K562 (cell line): ENCODE measurements around the gene CADPS2. TPM values are rescaled to one million over a fixed set of nuclear protein-coding genes. Genes with fewer than 3 reads are reported as not detected.

ENCODE experiments used
- ATAC-seq: fragments of 200-7000 bp; cut with Tn5 transposase; 3 replicates; pipeline ENCODE4 v1.9.1; 2020; ENCODE audit warnings: moderate library complexity
- BruUV-seq: library from RNA; stranded (reverse); fragments of 400-500 nt; replicated peaks from 2 replicates; lab custom pipeline; 2021; lab: Mats Ljungman, UMichigan
- CTCF ChIA-PET: fragments of 300-600 bp; formaldehyde crosslinking; extraction: SDS; loops from one replicate; lab custom pipeline; 2021; ENCODE audit warnings: low intra/inter-chr PET ratio; lab: Yijun Ruan, JAX
- POLR2A ChIA-PET: fragments of 300-600, 350-650 bp; sonication (Branson Sonifier 250); formaldehyde crosslinking; extraction: SDS; loops from one replicate; lab custom pipeline; 2021; ENCODE audit warnings: antibody characterized with exemption, inconsistent platforms; lab: Yijun Ruan, JAX
- DNase-seq, 4 experiments: peaks; one replicate each; pipeline versions ENCODE4 v3.0.0 to v3.0.0-alpha.2; 2011 to 2018; ENCODE audit warnings: low spot score in 3 of 4, mixed read lengths in 3 of 4; ENCODE audit errors: extremely low read depth in 1 of 4
- FAIRE-seq: peaks from 2 replicates; lab custom pipeline; 2011; peaks lifted over from hg19 to GRCh38; lab: Jason Lieb, UNC
- H2AFZ ChIP-seq: 2 replicates; pipeline ENCODE4 v1.6.0; 2011; ENCODE audit warnings: low read depth, low read length, control low read depth, inconsistent platforms
- H3K27ac ChIP-seq: fragments of 200-600 bp; 3 replicates; pipeline ENCODE4 v1.8.0; 2011; ENCODE audit warnings: low read depth, mild to moderate bottlenecking, control low read depth, inconsistent platforms, low read length, moderate library complexity, mixed read lengths; ENCODE audit errors: extremely low read depth
- H3K27me3 ChIP-seq, 2 experiments: fragments of 300-600 bp in 1 of 2; 2 replicates in 1 of 2; 3 replicates in 1 of 2; pipeline versions ENCODE4 v1.6.0 to v1.8.0; 2011; ENCODE audit warnings: inconsistent platforms in 2 of 2, low read length in 2 of 2, mild to moderate bottlenecking in 1 of 2, mixed read lengths in 1 of 2, moderate library complexity in 1 of 2; ENCODE audit not compliant: control insufficient read depth in 2 of 2, insufficient read depth in 2 of 2
- H3K36me3 ChIP-seq: fragments of 300-600 bp; 3 replicates; pipeline ENCODE4 v1.8.0; 2011; ENCODE audit warnings: mild to moderate bottlenecking, low read length, inconsistent platforms; ENCODE audit not compliant: control insufficient read depth, insufficient read depth
- H3K4me1 ChIP-seq, 2 experiments: fragments of 200-600 bp in 1 of 2; replicated peaks in 1 of 2; 2 replicates in 1 of 2; 3 replicates in 1 of 2; pipeline versions ENCODE4 v1.5.1 to v1.8.0; 2011; ENCODE audit warnings: inconsistent platforms in 2 of 2, low read length in 2 of 2, mild to moderate bottlenecking in 1 of 2, mixed read lengths in 1 of 2, moderate library complexity in 1 of 2; ENCODE audit not compliant: control insufficient read depth in 2 of 2, insufficient read depth in 2 of 2
- H3K4me2 ChIP-seq: 2 replicates; pipeline ENCODE4 v1.6.1; 2011; ENCODE audit warnings: low read length, control low read depth, inconsistent platforms, mixed read lengths; ENCODE audit not compliant: insufficient read depth
- H3K4me3 ChIP-seq: fragments of 200-600 bp; sonication (generic), shearing (Covaris generic); 2 replicates; pipeline ENCODE4 v1.5.1; 2016; ENCODE audit warnings: control low read depth, inconsistent platforms
- H3K79me2 ChIP-seq: fragments of 200-600 bp; 3 replicates; pipeline ENCODE4 v1.8.0; 2011; ENCODE audit warnings: low read length, inconsistent platforms; ENCODE audit not compliant: control insufficient read depth, insufficient read depth
- H3K9ac ChIP-seq, 2 experiments: 2 replicates each; pipeline versions ENCODE4 v1.6.0 to v1.6.1; 2011; ENCODE audit warnings: low read depth in 2 of 2, low read length in 2 of 2, control low read depth in 1 of 2, inconsistent platforms in 1 of 2, mild to moderate bottlenecking in 1 of 2, mixed read lengths in 1 of 2; ENCODE audit not compliant: insufficient read depth in 1 of 2
- H3K9me1 ChIP-seq: one replicate; pipeline ENCODE4 v1.6.0; 2011; ENCODE audit warnings: inconsistent platforms, mild to moderate bottlenecking, low read length, moderate library complexity; ENCODE audit not compliant: control insufficient read depth, insufficient read depth
- H3K9me3 ChIP-seq: replicated peaks from 2 replicates; pipeline ENCODE4 v1.5.1; 2011; ENCODE audit warnings: low read depth, low read length, inconsistent platforms; ENCODE audit not compliant: control insufficient read depth, insufficient read depth
- H4K20me1 ChIP-seq: replicated peaks from 2 replicates; pipeline ENCODE4 v1.6.1; 2011; ENCODE audit warnings: low read length, inconsistent platforms, mixed read lengths; ENCODE audit not compliant: control insufficient read depth, insufficient read depth
- CSDE1 ChIP-seq, 2 experiments: fragments of 450-650 bp; IDR thresholded peaks; 2 replicates each; pipeline ENCODE4 v1.6.1; 2016; ENCODE audit warnings: mild to moderate bottlenecking in 1 of 2
- CTBP1 ChIP-seq: fragments of 450-650 bp; IDR thresholded peaks from 2 replicates; pipeline ENCODE4 v1.6.1; 2016; ENCODE audit warnings: borderline replicate concordance
- FIP1L1 ChIP-seq: fragments of 200-400 bp; formaldehyde crosslinking; IDR thresholded peaks from 2 replicates; pipeline ENCODE4 v1.6.1; 2018; ENCODE audit warnings: mild to moderate bottlenecking, low read depth, low read length; ENCODE audit not compliant: poor library complexity, severe bottlenecking
- FOXP1 ChIP-seq: sonication (generic); formaldehyde crosslinking; IDR thresholded peaks from 2 replicates; pipeline ENCODE4 v1.8.0; 2022; ENCODE audit warnings: mild to moderate bottlenecking, missing genetic modification reagents
- GATAD2B ChIP-seq: fragments of 450-650 bp; IDR thresholded peaks from 2 replicates; pipeline ENCODE4 v1.6.1; 2017; ENCODE audit warnings: mild to moderate bottlenecking, borderline replicate concordance
- HDAC8 ChIP-seq: fragments of 450-650 bp; IDR thresholded peaks from 2 replicates; pipeline ENCODE4 v1.6.1; 2016; ENCODE audit warnings: mild to moderate bottlenecking, missing genetic modification characterization, moderate library complexity, missing compliant biosample characterization
- IRF2 ChIP-seq: sonication (generic); formaldehyde crosslinking; IDR thresholded peaks from 2 replicates; pipeline ENCODE4 v1.8.1; 2022; ENCODE audit warnings: mild to moderate bottlenecking, missing genetic modification reagents
- IRF9 ChIP-seq: fragments of 450-650 bp; IDR thresholded peaks from 2 replicates; pipeline ENCODE4 v1.6.1; 2016; ENCODE audit warnings: missing biosample characterization, missing genetic modification characterization
- MCM7 ChIP-seq, 2 experiments: fragments of 450-650 bp; IDR thresholded peaks; 2 replicates each; pipeline ENCODE4 v1.6.1; 2016 to 2018
- SREBF2 ChIP-seq: sonication (generic); formaldehyde crosslinking; IDR thresholded peaks from 2 replicates; pipeline ENCODE4 v1.4.0; 2020; ENCODE audit warnings: mild to moderate bottlenecking, missing genetic modification reagents
- YBX1 ChIP-seq: fragments of 450-650 bp; IDR thresholded peaks from 2 replicates; pipeline ENCODE4 v1.7.1; 2016; ENCODE audit warnings: mild to moderate bottlenecking
- ZNF444 ChIP-seq: fragments of 250-450 bp; sonication (Bioruptor Pico); IDR thresholded peaks from 2 replicates; pipeline ENCODE4 v1.4.0; 2020; ENCODE audit warnings: mild to moderate bottlenecking, moderate library complexity
- ZNF589 ChIP-seq: fragments of 200-800 bp; sonication (Bioruptor generic); IDR thresholded peaks from 2 replicates; pipeline ENCODE4 v1.6.1; 2016; ENCODE audit warnings: low read depth, missing genetic modification characterization, missing compliant biosample characterization
- WGBS: fragments of 100-300 bp; shearing (Covaris generic); methylation state at CpG from one replicate; pipeline ENCODE4 v1.1.6; 2016; ENCODE audit warnings: low coverage, mixed read lengths; ENCODE audit not compliant: insufficient coverage; ENCODE audit errors: missing lambda C conversion rate; 5-methylcytosine and 5-hydroxymethylcytosine counted together
- in situ Hi-C: fragments of 300-500 bp; cut with MboI; formaldehyde crosslinking; loops from 4 replicates; pipeline ENCODE4 v1.15.0; 2018; ENCODE audit warnings: inconsistent platforms, mixed read lengths
- intact Hi-C: fragments of 100-400 bp; cut with micrococcal nuclease; formaldehyde crosslinking; loops from 2 replicates; pipeline ENCODE4 v1.14.2; 2022
- polyA plus RNA-seq, 8 experiments: library from polyadenylated mRNA; depleted of rRNA in 4 of 8; stranded (reverse) in 5 of 8; unstranded in 3 of 8; fragments of >200 nt; fragmentation: Nextera tagmentation in 2 of 8; fragmentation: Illumina TruSeq in 1 of 8; extraction: Ambion mirVana in 2 of 8; extraction: Trizol in 1 of 8; gene quantifications; 2 replicates each; pipeline versions ENCODE4 v1.2.1 to v1.2.3, GENCODE V29; 2011 to 2014; ENCODE audit warnings: inconsistent platforms in 1 of 8, missing spikeins in 1 of 8
- total RNA-seq, 7 experiments: library from RNA; depleted of rRNA in 6 of 7; stranded (reverse); fragments of >200 nt in 6 of 7; fragmentation: Illumina TruSeq in 2 of 7; extraction: Trizol in 2 of 7; gene quantifications; 2 replicates each; pipeline versions ENCODE4 v1.2.1 to v1.2.3, GENCODE V29; 2011 to 2021; ENCODE audit warnings: low replicate concordance in 1 of 7

CADPS2 gene
- total and polyA plus RNA-seq, 9 of the 15 experiments (the other 6 are each of a cell fraction or from before 2014, with no cell fraction given), result 0.03 to 0.14 (median 0.04) TPM; not detected in 1

- Histone ChIP-seq H3K36me3 (no peaks in the 10 kb centered on the region), H4K20me1 (no peaks in the 10 kb centered on the region), H3K4me3 (no peak overlapping the region), H3K9me1 (no peaks in the 10 kb centered on the region), H3K79me2 (no peaks in the 10 kb centered on the region), H3K4me2 (no peak overlapping the region), H3K9me3 (no peaks in the 10 kb centered on the region), H3K9ac (no peak overlapping the region), H3K4me1 (no peaks in the 10 kb centered on the region), H2AFZ (no peak overlapping the region), H3K27ac (no peak overlapping the region), H3K27me3 (no peaks in the 10 kb centered on the region)
- in situ Hi-C loops, result no loop called here
- ATAC-seq (no peak), DNase-seq (no peak), FAIRE-seq (no peak)
- no peak for TF ChIP-seq YBX1
- no peak for TF ChIP-seq HDAC8 (tag)
- TF ChIP-seq ZNF444 (CRISPR knock-in tag), result no peak
- TF ChIP-seq FOXP1 (CRISPR knock-in tag), result no peak
- TF ChIP-seq GATAD2B, result no peak
- no peak for TF ChIP-seq MCM7 (IDR thresholded peaks at IDR 0.05)
- WGBS, result 0% methylated on average over 2 of the region's 2 CpGs
- ChIA-PET CTCF (no interaction called here), POLR2A (no interaction called here)
- no TSS peak for BruUV-seq
- intact Hi-C loops, result no loop called here
These were observed 443.3 kb downstream of the CADPS2 start for GRCh38 chr7:122442929-122443328.

GRCh38 chr7:122438492-122438891 is 447.8 kb downstream of the CADPS2 start:
- Histone ChIP-seq H3K36me3 (no peaks in the 10 kb centered on the region), H3K4me3 (no peak overlapping the region), H3K4me2 (no peak overlapping the region), H4K20me1 (no peaks in the 10 kb centered on the region), H3K9me1 (no peaks in the 10 kb centered on the region), H3K9ac (no peak overlapping the region), H3K4me1 (no peaks in the 10 kb centered on the region), H3K27me3 (no peaks in the 10 kb centered on the region), H3K9me3 (no peaks in the 10 kb centered on the region), H2AFZ (no peak overlapping the region), H3K79me2 (no peaks in the 10 kb centered on the region), H3K27ac (no peak overlapping the region)
- ATAC-seq (no peak), DNase-seq (no peak), FAIRE-seq (no peak)
- TF ChIP-seq ZNF589 (no peak), CSDE1 (IDR thresholded peaks at IDR 0.05) (no peak), CTBP1 (no peak), SREBF2 (CRISPR knock-in tag) (no peak), IRF2 (CRISPR knock-in tag) (no peak), FIP1L1 (no peak), IRF9 (tag) (no peak)
- no TSS peak for BruUV-seq
- in situ Hi-C loops (no loop called here), intact Hi-C loops (no loop called here)
- ChIA-PET POLR2A (no interaction called here), CTCF (interaction anchor here (0.6 kb wide), 1 partner anchor 1916 kb away, joined by 6 read pairs; no protein-coding TSS in a partner anchor)
- 0% methylated on average over 1 of the region's 1 CpG for WGBS
